B cell (primary cell): ENCODE data around the gene CATSPER3. TPM values are rescaled to one million over a fixed set of nuclear protein-coding genes. Genes with fewer than 3 reads are reported as not detected.
"Not testable (repeated sequence)": the region's sequence is repeated elsewhere in the genome, so short reads cannot be mapped to it uniquely, and the experiment has no call there.

Experiments used
- ATAC-seq: fragments of 200-7000 bp; cut with Tn5 transposase; one replicate; pipeline ENCODE4 v1.10.0; 2021; ENCODE audit warnings: low read depth, mild to moderate bottlenecking, moderate number of reproducible peaks, moderate library complexity
- CTCF ChIA-PET: fragments of 350-600 bp; sonication (Branson Sonifier 250); formaldehyde crosslinking; loops from one replicate; lab custom pipeline; 2021; ENCODE audit warnings: antibody characterized with exemption, inconsistent platforms; lab: Charles Lee
- POLR2A ChIA-PET: fragments of 350-600 bp; sonication (Branson Sonifier 250); formaldehyde crosslinking; loops from one replicate; lab custom pipeline; 2021; ENCODE audit warnings: antibody characterized with exemption; lab: Charles Lee
- DNase-seq: peaks from one replicate; pipeline ENCODE4 v3.0.0; 2013
- H2AFZ ChIP-seq: 2 replicates; pipeline ENCODE4 v1.6.1; 2012; ENCODE audit warnings: mild to moderate bottlenecking, low read depth, low read length; ENCODE audit not compliant: insufficient read depth, poor library complexity, severe bottlenecking
- H3K27ac ChIP-seq, 2 donors: 1 replicate in 1 of 2; 2 replicates in 1 of 2; pipeline ENCODE4 v1.5.1; 2012 to 2013; ENCODE audit warnings: low read length in 2 of 2, mild to moderate bottlenecking in 2 of 2, moderate library complexity in 1 of 2
- H3K27me3 ChIP-seq, 4 experiments: fragments of 200-600 bp in 1 of 4; sonication (generic) in 1 of 4; replicated peaks in 1 of 4; 1 replicate in 2 of 4; 2 replicates in 2 of 4; pipeline versions ENCODE4 v1.6.1 to v1.7.0; 2013 to 2016; ENCODE audit warnings: low read length in 3 of 4, mild to moderate bottlenecking in 2 of 4, mixed read lengths in 1 of 4, moderate library complexity in 1 of 4; ENCODE audit not compliant: insufficient read depth in 4 of 4, control insufficient read depth in 3 of 4; ENCODE audit errors: control extremely low read depth in 1 of 4
- H3K36me3 ChIP-seq, 2 experiments: replicated peaks in 1 of 2; 1 replicate in 1 of 2; 2 replicates in 1 of 2; pipeline versions ENCODE4 v1.6.1 to v1.7.1; 2013; ENCODE audit warnings: low read length in 1 of 2; ENCODE audit not compliant: insufficient read depth in 2 of 2, control insufficient read depth in 1 of 2; ENCODE audit errors: control extremely low read depth in 1 of 2, extremely low read depth in 1 of 2
- H3K4me1 ChIP-seq, 2 donors: fragments of 200-600 bp in 1 of 2; sonication (generic) in 1 of 2; 1 replicate in 1 of 2; 2 replicates in 1 of 2; pipeline versions ENCODE4 v1.5.1 to v1.6.1; 2013 to 2017; ENCODE audit warnings: low read length in 2 of 2; ENCODE audit not compliant: control insufficient read depth in 2 of 2, insufficient read depth in 2 of 2
- H3K4me2 ChIP-seq: replicated peaks from 2 replicates; pipeline ENCODE3; 2012; ENCODE audit warnings: mild to moderate bottlenecking, low read depth, low read length; ENCODE audit not compliant: poor library complexity, severe bottlenecking
- H3K4me3 ChIP-seq, 5 experiments: fragments of 200-600 bp in 1 of 5; sonication (generic) in 1 of 5; 1 replicate in 3 of 5; 2 replicates in 2 of 5; pipeline versions ENCODE4 v1.5.1 to v1.7.0; 2011 to 2016; ENCODE audit warnings: low read length in 4 of 5, mild to moderate bottlenecking in 4 of 5, low read depth in 2 of 5, control low read depth in 1 of 5, moderate library complexity in 1 of 5; ENCODE audit not compliant: insufficient read depth in 1 of 5; ENCODE audit errors: control extremely low read depth in 1 of 5, extremely low read depth in 1 of 5
- H3K79me2 ChIP-seq: fragments of 200-600 bp; sonication (generic); one replicate; pipeline ENCODE4 v1.6.0; 2016; ENCODE audit warnings: low read length; ENCODE audit not compliant: control insufficient read depth, insufficient read depth
- H3K9ac ChIP-seq: fragments of 200-600 bp; sonication (generic); 2 replicates; pipeline ENCODE4 v1.6.1; 2017; ENCODE audit warnings: mild to moderate bottlenecking, low read length, moderate library complexity
- H3K9me3 ChIP-seq, 3 donors: one replicate each; pipeline versions ENCODE4 v1.6.1 to v1.7.1; 2013; ENCODE audit warnings: low read length in 2 of 3; ENCODE audit not compliant: control insufficient read depth in 2 of 3, insufficient read depth in 1 of 3; ENCODE audit errors: control extremely low read depth in 1 of 3
- H4K20me1 ChIP-seq: 2 replicates; pipeline ENCODE4 v1.6.0; 2012; ENCODE audit warnings: mild to moderate bottlenecking, low read length; ENCODE audit not compliant: insufficient read depth, control insufficient read depth, poor library complexity, severe bottlenecking
- H3K27ac Mint-ChIP-seq: one replicate; pipeline ENCODE4 v1.8.0; 2021; ENCODE audit warnings: mixed read lengths
- H3K27me3 Mint-ChIP-seq: one replicate; pipeline ENCODE4 v1.8.0; 2021; ENCODE audit warnings: mixed read lengths
- H3K4me1 Mint-ChIP-seq: one replicate; pipeline ENCODE4 v1.8.0; 2021; ENCODE audit warnings: mixed read lengths
- H3K4me3 Mint-ChIP-seq: one replicate; pipeline ENCODE4 v1.8.0; 2021; ENCODE audit warnings: mixed read lengths
- H3K9me3 Mint-ChIP-seq: one replicate; pipeline ENCODE4 v1.8.0; 2022; ENCODE audit warnings: mixed read lengths; ENCODE audit not compliant: insufficient read depth
- EZH2 ChIP-seq: IDR thresholded peaks from 2 replicates; pipeline ENCODE4 v1.6.1; 2012; ENCODE audit warnings: borderline replicate concordance, low read depth, mild to moderate bottlenecking, moderate library complexity, low read length; ENCODE audit not compliant: insufficient read depth, poor library complexity, severe bottlenecking
- WGBS: methylation state at CpG from one replicate; pipeline ENCODE4 v1.1.5; 2013; ENCODE audit warnings: missing lambda C conversion rate; ENCODE audit not compliant: insufficient coverage; 5-methylcytosine and 5-hydroxymethylcytosine counted together
- intact Hi-C: fragments of 100-400 bp; cut with micrococcal nuclease; formaldehyde crosslinking; loops from one replicate; pipeline ENCODE4 v1.10.0; 2022
- polyA plus RNA-seq: library from polyadenylated mRNA; depleted of rRNA; stranded (reverse); fragments of >200 nt; gene quantifications from 2 replicates; pipeline ENCODE4 v1.2.3, GENCODE V29; 2012
- total RNA-seq, 2 donors: library from RNA; stranded (reverse); fragments of 120-200 nt in 1 of 2; gene quantifications; 1 replicate in 1 of 2; 2 replicates in 1 of 2; pipeline versions ENCODE4 v1.2.3 to v1.2.4, GENCODE V29; 2013 to 2022
- TF ChIP-seq, protein P1 (sequence below): fragments of 200-600 bp; IDR thresholded peaks from one replicate; pipeline ENCODE4 v1.8.0; 2022; ENCODE audit warnings: antibody characterized with exemption, mild to moderate bottlenecking

Gene CATSPER3
- total and polyA plus RNA-seq, 2 donors (not counting 1 experiment from before 2014, with no cell fraction given): 0.79 to 1.3 TPM

GRCh38 chr5:134982230-134982629 is 14.5 kb downstream of the CATSPER3 start:
- no peak overlapping the region for H3K4me2 ChIP-seq
- Mint-ChIP-seq H3K4me3 (no peak overlapping the region), H3K4me1 (no peaks in the 10 kb centered on the region), H3K27me3 (peaks cover 10% of the 10 kb centered on the region), H3K27ac (no peak overlapping the region), H3K9me3 (peaks cover 17% of the 10 kb centered on the region)
- H3K27me3 ChIP-seq: no peaks in the 10 kb centered on the region
- no peak overlapping the region for H2AFZ ChIP-seq
- H3K4me3 ChIP-seq: no peak overlapping the region
- peaks cover 9 to 31% (median 30%) of the 10 kb centered on the region in 3 donors for H3K9me3 ChIP-seq
- no peak for ATAC-seq
- no peak overlapping the region for H3K27ac ChIP-seq
- no CpG with 5 or more reads among the region's 1 CpG for WGBS
- no peaks in the 10 kb centered on the region for H4K20me1 ChIP-seq
- H3K9ac ChIP-seq: no peak overlapping the region
- no peak for DNase-seq
- H3K79me2 ChIP-seq: no peaks in the 10 kb centered on the region
- H3K4me1 ChIP-seq: no peaks in the 10 kb centered on the region
- ChIA-PET CTCF (no interaction called here), POLR2A (no interaction called here)
- H3K36me3 ChIP-seq: no peaks in the 10 kb centered on the region
- intact Hi-C loops: no loop called here
- TF ChIP-seq EZH2: no peak
- TF ChIP-seq, protein P1, sequence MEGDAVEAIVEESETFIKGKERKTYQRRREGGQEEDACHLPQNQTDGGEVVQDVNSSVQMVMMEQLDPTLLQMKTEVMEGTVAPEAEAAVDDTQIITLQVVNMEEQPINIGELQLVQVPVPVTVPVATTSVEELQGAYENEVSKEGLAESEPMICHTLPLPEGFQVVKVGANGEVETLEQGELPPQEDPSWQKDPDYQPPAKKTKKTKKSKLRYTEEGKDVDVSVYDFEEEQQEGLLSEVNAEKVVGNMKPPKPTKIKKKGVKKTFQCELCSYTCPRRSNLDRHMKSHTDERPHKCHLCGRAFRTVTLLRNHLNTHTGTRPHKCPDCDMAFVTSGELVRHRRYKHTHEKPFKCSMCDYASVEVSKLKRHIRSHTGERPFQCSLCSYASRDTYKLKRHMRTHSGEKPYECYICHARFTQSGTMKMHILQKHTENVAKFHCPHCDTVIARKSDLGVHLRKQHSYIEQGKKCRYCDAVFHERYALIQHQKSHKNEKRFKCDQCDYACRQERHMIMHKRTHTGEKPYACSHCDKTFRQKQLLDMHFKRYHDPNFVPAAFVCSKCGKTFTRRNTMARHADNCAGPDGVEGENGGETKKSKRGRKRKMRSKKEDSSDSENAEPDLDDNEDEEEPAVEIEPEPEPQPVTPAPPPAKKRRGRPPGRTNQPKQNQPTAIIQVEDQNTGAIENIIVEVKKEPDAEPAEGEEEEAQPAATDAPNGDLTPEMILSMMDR: no peak

DNA sequence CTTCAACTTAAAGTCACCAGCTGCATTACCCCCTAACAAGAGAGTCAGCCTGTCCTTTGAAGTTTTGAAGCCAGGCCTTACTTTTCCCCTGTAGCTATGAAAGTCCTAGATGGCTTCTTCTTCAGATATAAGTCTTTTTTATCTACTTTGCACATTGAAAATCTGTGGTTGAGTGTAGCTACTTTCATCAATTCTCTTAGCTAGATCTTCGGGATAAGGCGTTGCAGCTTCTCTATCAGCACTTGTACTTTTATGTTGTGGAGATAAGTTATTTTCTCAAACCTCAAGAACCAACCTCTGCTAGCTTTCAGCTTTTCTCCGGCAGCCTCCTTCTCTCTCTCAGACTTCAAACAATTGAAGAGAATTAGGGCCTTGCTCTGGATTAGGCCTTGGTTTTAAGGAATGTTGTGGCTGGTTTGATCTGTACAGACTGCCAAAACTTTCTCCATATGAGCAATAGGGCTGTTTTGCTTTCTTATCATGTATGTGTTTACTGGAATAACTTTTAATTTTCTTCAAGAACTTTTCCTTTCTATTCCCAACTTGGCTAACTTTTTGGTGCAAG is 21.6 kb downstream of the CATSPER3 start:
- no peak for TF ChIP-seq EZH2
- TF ChIP-seq, protein P1: no peak
- Histone ChIP-seq H3K27ac (no peak overlapping the region), H3K4me1 (peaks cover 0 to 2% of the 10 kb centered on the region in 2 donors), H3K4me3 (no peak overlapping the region), H3K36me3 (no peaks in the 10 kb centered on the region), H3K4me2 (no peak overlapping the region), H3K79me2 (no peaks in the 10 kb centered on the region), H3K9ac (no peak overlapping the region), H2AFZ (no peak overlapping the region), H3K9me3 (no peaks in the 10 kb centered on the region), H3K27me3 (no peaks in the 10 kb centered on the region), H4K20me1 (no peaks in the 10 kb centered on the region)
- peaks cover 5% of the 10 kb centered on the region for H3K4me1 Mint-ChIP-seq
- no peak overlapping the region for H3K27ac Mint-ChIP-seq
- DNase-seq (no peak), ATAC-seq (no peak)
- CTCF ChIA-PET: no interaction called here
- intact Hi-C loops: no loop called here
- WGBS: no CpG with 5 or more reads among the region's 3 CpGs
- H3K27me3 Mint-ChIP-seq: peaks cover 6% of the 10 kb centered on the region
- POLR2A ChIA-PET: no interaction called here
- peaks cover 5% of the 10 kb centered on the region for H3K9me3 Mint-ChIP-seq
- no peak overlapping the region for H3K4me3 Mint-ChIP-seq

- H3K27me3 Mint-ChIP-seq, H3K27me3 ChIP-seq, H3K4me3 Mint-ChIP-seq, H3K9ac ChIP-seq, H3K36me3 ChIP-seq, CTCF ChIA-PET, POLR2A ChIA-PET, DNase-seq, ATAC-seq, H4K20me1 ChIP-seq, H3K27ac Mint-ChIP-seq, H3K9me3 ChIP-seq, H2AFZ ChIP-seq, H3K9me3 Mint-ChIP-seq, H3K27ac ChIP-seq, H3K4me2 ChIP-seq, H3K4me3 ChIP-seq, H3K79me2 ChIP-seq, intact Hi-C loops: not testable (repeated sequence)
- peaks cover 13% of the 10 kb centered on the region for H3K4me1 Mint-ChIP-seq
- H3K4me1 ChIP-seq: peaks cover 7 to 10% of the 10 kb centered on the region in 2 donors
- 87% methylated on average over 2 of the region's 5 CpGs for WGBS
Observed at GRCh38 chr5:134990183-134990582, 22.5 kb downstream of the CATSPER3 start.
